ENCODE measurements around the gene KAT7. TPM values are rescaled to one million over a fixed set of nuclear protein-coding genes. Genes with fewer than 3 reads are reported as not detected.

KAT7 gene
- polyA plus RNA-seq, 1 of the 3 experiments (the other 2 are of a cell fraction): 20.2 TPM

DNA sequence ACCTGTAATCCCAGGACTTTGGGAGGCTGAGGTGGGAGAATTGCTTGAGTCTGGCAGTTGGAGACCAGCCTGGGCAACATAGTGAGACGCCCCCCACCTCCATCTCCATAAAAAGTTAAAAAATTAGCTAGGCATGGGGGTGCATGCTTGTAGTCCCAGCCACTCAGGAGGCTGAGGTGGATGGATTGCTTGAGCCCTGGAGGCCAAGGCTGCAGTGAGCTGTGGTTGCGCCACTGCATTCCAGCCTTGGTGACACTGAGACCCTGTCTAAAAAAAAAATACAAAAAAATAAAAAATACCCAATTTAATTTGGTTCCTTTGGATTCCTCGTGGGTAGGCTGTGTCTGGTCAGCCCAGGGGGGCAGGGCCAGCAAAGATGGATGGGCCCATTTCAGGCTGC lies 85.4 kb downstream of the KAT7 start:
- no peaks in the 10 kb centered on the region for H3K79me2 ChIP-seq (ENCODE audit: insufficient read depth)
- DNase-seq: no peak
- ChIA-PET CTCF (interaction anchor here (0.7 to 40.4 kb wide), 8 partner anchors 9 to 123 kb away, joined by 3 to 1665 read pairs (median 4); partner anchors contain the start of gene DLX3), POLR2A (no interaction called here)
- no peak overlapping the region for H3K4me3 ChIP-seq (ENCODE audit: low read depth in 2 of 2, low read length in 1 of 2)
- H3F3A ChIP-seq (replicated peaks; ENCODE audit: insufficient read depth): no peaks in the 10 kb centered on the region
- peaks cover 34% of the 10 kb centered on the region for H3K27me3 ChIP-seq (ENCODE audit: insufficient read depth)
- H3K27ac ChIP-seq (ENCODE audit: low read depth in 2 of 2, low read length in 1 of 2): no peak overlapping the region
- H3K9ac ChIP-seq: no peak overlapping the region
- no peaks in the 10 kb centered on the region for H4K20me1 ChIP-seq (ENCODE audit: insufficient read depth)
- no peak overlapping the region for H3K4me2 ChIP-seq
- no peaks in the 10 kb centered on the region for H3K9me3 ChIP-seq
- WGBS (ENCODE audit: low lambda C conversion rate): 32% methylated on average over 3 of the region's 3 CpGs
- H3K36me3 ChIP-seq (replicated peaks in 1 of 2; ENCODE audit: control insufficient read depth in 1 of 2, insufficient read depth in 2 of 2, low read length in 1 of 2): no peaks in the 10 kb centered on the region
- H2AFZ ChIP-seq (ENCODE audit: low read depth): no peak overlapping the region
- no peaks in the 10 kb centered on the region for H3K4me1 ChIP-seq (ENCODE audit: control insufficient read depth in 1 of 2, insufficient read depth in 2 of 2, low read depth in 1 of 2, low read length in 1 of 2)
- TF ChIP-seq TCF12 (IDR thresholded peaks at IDR 0.05): no peak
- no peak for TF ChIP-seq RFX5 (IDR thresholded peaks at IDR 0.05; ENCODE audit: low read length)
- TF ChIP-seq RCOR1 (IDR thresholded peaks at IDR 0.05; ENCODE audit: low read length): no peak
- TF ChIP-seq FOXJ3 (CRISPR knock-in tag; IDR thresholded peaks at IDR 0.05): no peak
- TF ChIP-seq, protein P1, sequence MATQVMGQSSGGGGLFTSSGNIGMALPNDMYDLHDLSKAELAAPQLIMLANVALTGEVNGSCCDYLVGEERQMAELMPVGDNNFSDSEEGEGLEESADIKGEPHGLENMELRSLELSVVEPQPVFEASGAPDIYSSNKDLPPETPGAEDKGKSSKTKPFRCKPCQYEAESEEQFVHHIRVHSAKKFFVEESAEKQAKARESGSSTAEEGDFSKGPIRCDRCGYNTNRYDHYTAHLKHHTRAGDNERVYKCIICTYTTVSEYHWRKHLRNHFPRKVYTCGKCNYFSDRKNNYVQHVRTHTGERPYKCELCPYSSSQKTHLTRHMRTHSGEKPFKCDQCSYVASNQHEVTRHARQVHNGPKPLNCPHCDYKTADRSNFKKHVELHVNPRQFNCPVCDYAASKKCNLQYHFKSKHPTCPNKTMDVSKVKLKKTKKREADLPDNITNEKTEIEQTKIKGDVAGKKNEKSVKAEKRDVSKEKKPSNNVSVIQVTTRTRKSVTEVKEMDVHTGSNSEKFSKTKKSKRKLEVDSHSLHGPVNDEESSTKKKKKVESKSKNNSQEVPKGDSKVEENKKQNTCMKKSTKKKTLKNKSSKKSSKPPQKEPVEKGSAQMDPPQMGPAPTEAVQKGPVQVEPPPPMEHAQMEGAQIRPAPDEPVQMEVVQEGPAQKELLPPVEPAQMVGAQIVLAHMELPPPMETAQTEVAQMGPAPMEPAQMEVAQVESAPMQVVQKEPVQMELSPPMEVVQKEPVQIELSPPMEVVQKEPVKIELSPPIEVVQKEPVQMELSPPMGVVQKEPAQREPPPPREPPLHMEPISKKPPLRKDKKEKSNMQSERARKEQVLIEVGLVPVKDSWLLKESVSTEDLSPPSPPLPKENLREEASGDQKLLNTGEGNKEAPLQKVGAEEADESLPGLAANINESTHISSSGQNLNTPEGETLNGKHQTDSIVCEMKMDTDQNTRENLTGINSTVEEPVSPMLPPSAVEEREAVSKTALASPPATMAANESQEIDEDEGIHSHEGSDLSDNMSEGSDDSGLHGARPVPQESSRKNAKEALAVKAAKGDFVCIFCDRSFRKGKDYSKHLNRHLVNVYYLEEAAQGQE (IDR thresholded peaks at IDR 0.05; ENCODE audit: low read depth, low read length): no peak
- TF ChIP-seq NFIC (IDR thresholded peaks at IDR 0.05; ENCODE audit: borderline replicate concordance): no peak
- no peak for TF ChIP-seq MEF2A (IDR thresholded peaks at IDR 0.05; ENCODE audit: borderline replicate concordance, low read depth)
- TF ChIP-seq USF2 (IDR thresholded peaks at IDR 0.05; ENCODE audit: borderline replicate concordance, low read depth, low read length): no peak
- TF ChIP-seq, protein P2, sequence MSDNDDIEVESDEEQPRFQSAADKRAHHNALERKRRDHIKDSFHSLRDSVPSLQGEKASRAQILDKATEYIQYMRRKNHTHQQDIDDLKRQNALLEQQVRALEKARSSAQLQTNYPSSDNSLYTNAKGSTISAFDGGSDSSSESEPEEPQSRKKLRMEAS (IDR thresholded peaks at IDR 0.05; ENCODE audit: low read depth): no peak
- TF ChIP-seq, protein P3, sequence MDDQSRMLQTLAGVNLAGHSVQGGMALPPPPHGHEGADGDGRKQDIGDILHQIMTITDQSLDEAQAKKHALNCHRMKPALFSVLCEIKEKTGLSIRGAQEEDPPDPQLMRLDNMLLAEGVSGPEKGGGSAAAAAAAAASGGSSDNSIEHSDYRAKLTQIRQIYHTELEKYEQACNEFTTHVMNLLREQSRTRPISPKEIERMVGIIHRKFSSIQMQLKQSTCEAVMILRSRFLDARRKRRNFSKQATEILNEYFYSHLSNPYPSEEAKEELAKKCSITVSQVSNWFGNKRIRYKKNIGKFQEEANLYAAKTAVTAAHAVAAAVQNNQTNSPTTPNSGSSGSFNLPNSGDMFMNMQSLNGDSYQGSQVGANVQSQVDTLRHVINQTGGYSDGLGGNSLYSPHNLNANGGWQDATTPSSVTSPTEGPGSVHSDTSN (IDR thresholded peaks at IDR 0.05): no peak
- TF ChIP-seq SMC3 (IDR thresholded peaks at IDR 0.05; ENCODE audit: low read depth, low read length): no peak
- no peak for TF ChIP-seq IRF3 (IDR thresholded peaks at IDR 0.05; ENCODE audit: low read depth, low read length)
- TF ChIP-seq CHD2 (IDR thresholded peaks at IDR 0.05; ENCODE audit: low read length, partially characterized antibody): no peak
- no peak for TF ChIP-seq SIN3A (IDR thresholded peaks at IDR 0.05; ENCODE audit: borderline replicate concordance, low read depth, low read length)
- no peak for TF ChIP-seq JUND (IDR thresholded peaks at IDR 0.05)
- TF ChIP-seq ELF1 (IDR thresholded peaks at IDR 0.05): no peak
- TF ChIP-seq FOXM1 (IDR thresholded peaks at IDR 0.05; ENCODE audit: low read depth): no peak
- H3K9me2 ChIP-seq: no peaks in the 10 kb centered on the region

Measured in SK-N-SH (cell line).